Glutamatergic neuron (in vitro differentiated cells): ENCODE measurements around the gene TPCN2. TPM values are rescaled to one million over a fixed set of nuclear protein-coding genes. Genes with fewer than 3 reads are reported as not detected.

Experiments
- DNase-seq: peaks from one replicate; pipeline ENCODE4 v3.0.0; 2022
- H3K27ac Mint-ChIP-seq: one replicate; pipeline ENCODE4 v1.8.0; 2020; ENCODE audit warnings: mild to moderate bottlenecking, mixed read lengths, inconsistent platforms; ENCODE audit not compliant: unreplicated experiment
- H3K27me3 Mint-ChIP-seq: one replicate; pipeline ENCODE4 v1.8.0; 2020; ENCODE audit warnings: mild to moderate bottlenecking, moderate library complexity, mixed read lengths, inconsistent platforms; ENCODE audit not compliant: unreplicated experiment
- H3K36me3 Mint-ChIP-seq: one replicate; pipeline ENCODE4 v1.8.0; 2020; ENCODE audit warnings: mild to moderate bottlenecking, mixed read lengths, inconsistent platforms; ENCODE audit not compliant: unreplicated experiment
- H3K4me1 Mint-ChIP-seq: one replicate; pipeline ENCODE4 v1.8.0; 2020; ENCODE audit warnings: mild to moderate bottlenecking, low read depth, mixed read lengths, inconsistent platforms; ENCODE audit not compliant: unreplicated experiment
- H3K4me3 Mint-ChIP-seq: one replicate; pipeline ENCODE4 v1.8.0; 2020; ENCODE audit warnings: mild to moderate bottlenecking, mixed read lengths, inconsistent platforms; ENCODE audit not compliant: unreplicated experiment
- H3K9me3 Mint-ChIP-seq: one replicate; pipeline ENCODE4 v1.8.0; 2020; ENCODE audit warnings: mild to moderate bottlenecking, moderate library complexity, mixed read lengths, inconsistent platforms; ENCODE audit not compliant: unreplicated experiment
- CTCF ChIP-seq: fragments of 200-600 bp; sonication (generic); IDR thresholded peaks from one replicate; pipeline ENCODE4 v1.5.0; 2021; ENCODE audit not compliant: partially characterized antibody, unreplicated experiment
- total RNA-seq: library from RNA; stranded (reverse); fragmentation: NEBNext Ultra II Directional; extraction: Animal tissue kit (Norgen Biotek cat#: 25700); gene quantifications from one replicate; pipeline ENCODE4 v1.2.1, GENCODE V29; 2021; ENCODE audit not compliant: unreplicated experiment

Gene TPCN2
- total RNA-seq, 1 donor from 2014 or later = 17.2 TPM

- no peak overlapping the region for H3K4me3 Mint-ChIP-seq
- no peak overlapping the region for H3K27ac Mint-ChIP-seq
- H3K36me3 Mint-ChIP-seq = peaks cover 4% of the 10 kb centered on the region
- peaks cover 2% of the 10 kb centered on the region for H3K27me3 Mint-ChIP-seq
- peaks cover 7% of the 10 kb centered on the region for H3K9me3 Mint-ChIP-seq
- TF ChIP-seq CTCF = no peak
- DNase-seq = no peak
- H3K4me1 Mint-ChIP-seq = peaks cover 1% of the 10 kb centered on the region
Observed at GRCh38 chr11:69154938-69155301, 106.2 kb downstream of the TPCN2 start.

GRCh38 chr11:69155302-69156234 lies 106.8 kb downstream of the TPCN2 start, which contains the start of gene SMIM38:
TSS of gene SMIM38 (plus strand) at chr11:69155935. CDS start at chr11:69157847, 1,912 bp downstream.
- Mint-ChIP-seq H3K27ac (no peak within 1 kb of the TSS), H3K4me3 (no peak within 1 kb of the TSS)

GRCh38 chr11:69156235-69156639 lies 107.5 kb downstream of the TPCN2 start:
- H3K9me3 Mint-ChIP-seq = peaks cover 4% of the 10 kb centered on the region
- no peak overlapping the region for H3K27ac Mint-ChIP-seq
- no peak overlapping the region for H3K4me3 Mint-ChIP-seq
- peaks cover 1% of the 10 kb centered on the region for H3K4me1 Mint-ChIP-seq
- no peak for DNase-seq
- peaks cover 4% of the 10 kb centered on the region for H3K27me3 Mint-ChIP-seq
- no peak for TF ChIP-seq CTCF
- H3K36me3 Mint-ChIP-seq = no peaks in the 10 kb centered on the region

More at GRCh38 chr11:69155302-69156234, 106.8 kb downstream of the TPCN2 start, which contains the start of gene SMIM38:
- no peak for DNase-seq
- peaks cover 1% of the 10 kb centered on the region for H3K4me1 Mint-ChIP-seq
- no peaks in the 10 kb centered on the region for H3K36me3 Mint-ChIP-seq
- peaks cover 3% of the 10 kb centered on the region for H3K27me3 Mint-ChIP-seq
- peaks cover 3% of the 10 kb centered on the region for H3K9me3 Mint-ChIP-seq
- TF ChIP-seq CTCF = no peak

- no peak for DNase-seq
- Mint-ChIP-seq H3K9me3 (peaks cover 4% of the 10 kb centered on the region), H3K27ac (no peak overlapping the region), H3K4me3 (no peak overlapping the region), H3K4me1 (peaks cover 1% of the 10 kb centered on the region), H3K36me3 (no peaks in the 10 kb centered on the region), H3K27me3 (peaks cover 4% of the 10 kb centered on the region)
- TF ChIP-seq CTCF = no peak
Observed at GRCh38 chr11:69156673-69157155, 108.0 kb downstream of the TPCN2 start.

- no peak for DNase-seq
- peaks cover 4% of the 10 kb centered on the region for H3K9me3 Mint-ChIP-seq
- no peaks in the 10 kb centered on the region for H3K4me1 Mint-ChIP-seq
- H3K27me3 Mint-ChIP-seq = peaks cover 4% of the 10 kb centered on the region
- no peak overlapping the region for H3K4me3 Mint-ChIP-seq
- H3K36me3 Mint-ChIP-seq = peaks cover under 1% of the 10 kb centered on the region
- H3K27ac Mint-ChIP-seq = no peak overlapping the region
- TF ChIP-seq CTCF = no peak
Observed at GRCh38 chr11:69157156-69157821, 108.6 kb downstream of the TPCN2 start.
